IMR-90 (cell line): ENCODE results near the gene DPEP1. TPM values are rescaled to one million over a fixed set of nuclear protein-coding genes. Genes with fewer than 3 reads are reported as not detected.
A peak's percentile ranks its signal among the peaks of the same experiment; 100 is the strongest.

Experiments
- ATAC-seq: fragments of 200-7000 bp; cut with Tn5 transposase; 2 replicates; pipeline ENCODE4 v1.9.1; 2020; ENCODE audit warnings: low read depth, mild to moderate bottlenecking, moderate library complexity
- BruUV-seq: library from RNA; stranded (reverse); fragments of 400-500 nt; replicated peaks from 2 replicates; lab custom pipeline; 2021; lab: Mats Ljungman, UMichigan
- CTCF ChIA-PET: fragments of 300-600 bp; formaldehyde crosslinking; extraction: SDS; loops from one replicate; lab custom pipeline; 2021; ENCODE audit warnings: antibody characterized with exemption; lab: Yijun Ruan, JAX
- POLR2A ChIA-PET: fragments of 300-600 bp; sonication (Branson Sonifier 250); formaldehyde crosslinking; loops from one replicate; lab custom pipeline; 2022; ENCODE audit warnings: antibody characterized with exemption; ENCODE audit not compliant: unreplicated experiment; lab: Charles Lee
- DNase-seq: peaks from one replicate; pipeline ENCODE4 v3.0.0; 2013
- H2AFZ ChIP-seq: replicated peaks from 2 replicates; pipeline ENCODE3; 2013; ENCODE audit warnings: low read length, mild to moderate bottlenecking; ENCODE audit not compliant: poor library complexity
- H2AK5ac ChIP-seq: 2 replicates; pipeline ENCODE4 v1.6.1; 2013; ENCODE audit warnings: low read depth, low read length, inconsistent platforms
- H2AK9ac ChIP-seq: replicated peaks from 2 replicates; pipeline ENCODE3; 2013; ENCODE audit warnings: mild to moderate bottlenecking, low read depth, low read length, moderate library complexity; ENCODE audit not compliant: poor library complexity
- H2BK120ac ChIP-seq: 2 replicates; pipeline ENCODE4 v1.6.1; 2013; ENCODE audit warnings: low read depth, low read length, inconsistent platforms
- H2BK15ac ChIP-seq: 3 replicates; pipeline ENCODE4 v1.6.1; 2013; ENCODE audit warnings: low read depth, low read length, inconsistent platforms
- H2BK20ac ChIP-seq: 2 replicates; pipeline ENCODE4 v1.6.1; 2013; ENCODE audit warnings: low read depth, mild to moderate bottlenecking, inconsistent platforms, low read length, moderate library complexity
- H2BK5ac ChIP-seq: 2 replicates; pipeline ENCODE4 v1.6.1; 2013; ENCODE audit warnings: mild to moderate bottlenecking, low read depth, low read length, inconsistent platforms; ENCODE audit not compliant: poor library complexity, severe bottlenecking
- H3K14ac ChIP-seq: replicated peaks from 2 replicates; pipeline ENCODE4 v1.6.1; 2013; ENCODE audit warnings: low read depth, low read length, inconsistent platforms
- H3K18ac ChIP-seq: 2 replicates; pipeline ENCODE4 v1.6.1; 2013; ENCODE audit warnings: low read depth, low read length, control low read depth
- H3K23ac ChIP-seq: 2 replicates; pipeline ENCODE4 v1.6.1; 2013; ENCODE audit warnings: low read depth, low read length, inconsistent platforms
- H3K27ac ChIP-seq: 2 replicates; pipeline ENCODE4 v1.5.1; 2013; ENCODE audit warnings: mild to moderate bottlenecking, control low read depth, low read length; ENCODE audit not compliant: insufficient read depth
- H3K27me3 ChIP-seq: 2 replicates; pipeline ENCODE4 v1.6.1; 2013; ENCODE audit warnings: low read length; ENCODE audit not compliant: control insufficient read depth, insufficient read depth
- H3K36me3 ChIP-seq: 2 replicates; pipeline ENCODE4 v1.6.1; 2013; ENCODE audit warnings: low read length, mixed read lengths; ENCODE audit not compliant: control insufficient read depth, insufficient read depth
- H3K4ac ChIP-seq: 2 replicates; pipeline ENCODE4 v1.6.1; 2013; ENCODE audit warnings: low read depth, low read length, inconsistent platforms
- H3K4me1 ChIP-seq: 2 replicates; pipeline ENCODE4 v1.6.1; 2013; ENCODE audit warnings: low read length, mixed read lengths; ENCODE audit not compliant: control insufficient read depth, insufficient read depth
- H3K4me2 ChIP-seq: 2 replicates; pipeline ENCODE4 v1.6.1; 2013; ENCODE audit warnings: low read depth, mild to moderate bottlenecking, control low read depth, low read length, moderate library complexity
- H3K4me3 ChIP-seq: 2 replicates; pipeline ENCODE4 v1.5.1; 2013; ENCODE audit warnings: low read depth, mild to moderate bottlenecking, control low read depth, low read length, moderate library complexity; ENCODE audit not compliant: insufficient read depth
- H3K56ac ChIP-seq: 2 replicates; pipeline ENCODE4 v1.6.1; 2013; ENCODE audit warnings: low read length, inconsistent platforms; ENCODE audit not compliant: insufficient read depth; ENCODE audit errors: extremely low read depth
- H3K79me1 ChIP-seq, 2 experiments: 2 replicates each; pipeline ENCODE4 v1.6.1; 2013; ENCODE audit warnings: low read length in 2 of 2, inconsistent platforms in 1 of 2, low read depth in 1 of 2
- H3K9ac ChIP-seq: 2 replicates; pipeline ENCODE4 v1.6.1; 2013; ENCODE audit warnings: low read depth, low read length, control low read depth
- H3K9me1 ChIP-seq: 2 replicates; pipeline ENCODE4 v1.6.1; 2013; ENCODE audit warnings: low read length, inconsistent platforms; ENCODE audit not compliant: insufficient read depth
- H3K9me3 ChIP-seq: 2 replicates; pipeline ENCODE4 v1.6.1; 2013; ENCODE audit warnings: low read length; ENCODE audit not compliant: control insufficient read depth, insufficient read depth
- H4K20me1 ChIP-seq: 2 replicates; pipeline ENCODE4 v1.6.1; 2013; ENCODE audit warnings: low read length, inconsistent platforms; ENCODE audit not compliant: insufficient read depth
- H4K5ac ChIP-seq: 2 replicates; pipeline ENCODE4 v1.6.1; 2013; ENCODE audit warnings: mild to moderate bottlenecking, low read depth, low read length, control low read depth
- H4K8ac ChIP-seq, 2 experiments: 2 replicates each; pipeline ENCODE4 v1.6.1; 2013; ENCODE audit warnings: low read depth in 2 of 2, low read length in 2 of 2, control low read depth in 1 of 2, inconsistent platforms in 1 of 2
- H4K91ac ChIP-seq: 2 replicates; pipeline ENCODE4 v1.6.1; 2013; ENCODE audit warnings: low read depth, low read length, inconsistent platforms; ENCODE audit not compliant: insufficient read depth
- BHLHE40 ChIP-seq: fragments of 150-350 bp; IDR thresholded peaks from 2 replicates; pipeline ENCODE4 v1.6.1; 2016; ENCODE audit warnings: mild to moderate bottlenecking, low read depth, low read length
- SMC3 ChIP-seq: fragments of 150-350 bp; IDR thresholded peaks from 2 replicates; pipeline ENCODE4 v1.6.1; 2016; ENCODE audit warnings: low read depth, mild to moderate bottlenecking, antibody characterized with exemption, low read length, moderate library complexity
- WGBS, 2 experiments: methylation state at CpG; one replicate each; pipeline versions ENCODE4 v1.1.5 to v1.1.7; 2013; ENCODE audit warnings: missing lambda C conversion rate in 2 of 2; ENCODE audit not compliant: insufficient read length in 1 of 2; ENCODE audit errors: extremely low coverage in 2 of 2; 5-methylcytosine and 5-hydroxymethylcytosine counted together
- dilution Hi-C: fragments of 300-500 bp; cut with HindIII; formaldehyde crosslinking; loops from one replicate; pipeline ENCODE4 v1.14.3; 2018; ENCODE audit warnings: low sequenced_read_pairs; ENCODE audit not compliant: unreplicated experiment
- in situ Hi-C: fragments of 300-500 bp; cut with MboI; formaldehyde crosslinking; loops from 3 replicates; pipeline ENCODE4 v1.14.3; 2019; ENCODE audit warnings: low sequenced_read_pairs, inconsistent platforms, mixed read lengths
- intact Hi-C: fragments of 100-400 bp; cut with micrococcal nuclease; formaldehyde crosslinking; loops from 2 replicates; pipeline ENCODE4 v1.10.0; 2022
- polyA plus RNA-seq, 3 experiments: library from polyadenylated mRNA; depleted of rRNA; stranded (reverse); fragments of >200 nt; gene quantifications; 2 replicates each; pipeline ENCODE4 v1.2.3, GENCODE V29; 2012; ENCODE audit warnings: low replicate concordance in 1 of 3
- total RNA-seq: library from RNA; depleted of rRNA; stranded (reverse); fragments of >200 nt; gene quantifications from 2 replicates; pipeline ENCODE4 v1.2.3, GENCODE V29; 2012

Gene DPEP1
- total and polyA plus RNA-seq, 2 of the 4 experiments (the other 2 are of a cell fraction): not detected

GRCh38 chr16:89572073-89572484 is 41.4 kb upstream of the DPEP1 start:
- H3K4ac ChIP-seq: 0 out of 2 replicates have a peak overlapping the region, but pooled peaks have one; percentile 39
- no peak for ATAC-seq
- intact Hi-C loops (no loop called here), in situ Hi-C loops (loop anchor here (5.0 kb wide), 1 partner anchor 70 kb away; no protein-coding TSS in a partner anchor), dilution Hi-C loops (no loop called here)
- no peaks in the 10 kb centered on the region for H3K9me1 ChIP-seq
- peaks cover 4% of the 10 kb centered on the region; the same call in 1 of the 2 replicates for H3K27me3 ChIP-seq
- H4K91ac ChIP-seq: no peak overlapping the region; the same call in 1 of the 2 replicates
- no peak overlapping the region for H3K18ac ChIP-seq
- peak overlapping the region; percentile 63 for H2AFZ ChIP-seq
- peak overlapping the region; percentile 40; the same call in 1 of the 2 replicates for H2BK120ac ChIP-seq
- H4K8ac ChIP-seq: peak overlapping the region in 1 of 2 experiments; percentile 21; a peak in 1 of 4 replicates
- H3K36me3 ChIP-seq: no peaks in the 10 kb centered on the region
- ChIA-PET CTCF (no interaction called here), POLR2A (no interaction called here)
- H4K20me1 ChIP-seq: no peaks in the 10 kb centered on the region
- H3K4me2 ChIP-seq: no peak overlapping the region
- no peaks in the 10 kb centered on the region; a peak in 1 of 4 replicates for H3K79me1 ChIP-seq
- TF ChIP-seq SMC3 (no peak), BHLHE40 (peak; percentile 64)
- WGBS, 2 experiments: 31% methylated on average over 5 of the region's 14 CpGs; no CpG with 5 or more reads in 1 of the 2 experiments
- H3K14ac ChIP-seq: peak overlapping the region; percentile 44
- no peak overlapping the region for H2BK20ac ChIP-seq
- no peak for DNase-seq
- no peak overlapping the region for H2BK15ac ChIP-seq
- no peak overlapping the region for H2BK5ac ChIP-seq
- peaks cover 15% of the 10 kb centered on the region for H3K4me1 ChIP-seq
- H2AK5ac ChIP-seq: peak overlapping the region; percentile 60; the same call in 1 of the 2 replicates
- peak overlapping the region; percentile 19 for H2AK9ac ChIP-seq
- no peak overlapping the region for H3K23ac ChIP-seq
- no peak overlapping the region for H3K9ac ChIP-seq
- no peak overlapping the region for H3K4me3 ChIP-seq
- H3K9me3 ChIP-seq: no peaks in the 10 kb centered on the region
- no TSS peak for BruUV-seq
- H3K56ac ChIP-seq: no peak overlapping the region
- no peak overlapping the region for H3K27ac ChIP-seq
- no peak overlapping the region for H4K5ac ChIP-seq
